ENCODE data around the gene TSSK6.
A peak's percentile ranks its signal among the peaks of the same experiment; 100 is the strongest.

The TSSK6 gene

GRCh38 chr19:19495614-19496603 is 19.4 kb downstream of the TSSK6 start:
- H3K9ac ChIP-seq (ENCODE audit: low read length in 5 of 5): no peak overlapping the region
- no peaks in the 10 kb centered on the region for H3K27me3 ChIP-seq (ENCODE audit: control insufficient read depth in 5 of 5, insufficient read depth in 4 of 5, low read length in 5 of 5)
- no peak overlapping the region for H3K27ac ChIP-seq (ENCODE audit: low read depth, low read length)
- no peak overlapping the region for H3K4me3 ChIP-seq (ENCODE audit: low read depth in 1 of 5, low read length in 5 of 5)
- H3K4me1 ChIP-seq (ENCODE audit: control insufficient read depth in 5 of 5, insufficient read depth in 5 of 5, low read length in 5 of 5): peaks cover 0 to 5% (median under 1%) of the 10 kb centered on the region in 5 donors
- H3K36me3 ChIP-seq (ENCODE audit: control insufficient read depth in 5 of 5, insufficient read depth in 5 of 5, low read length in 5 of 5): peaks cover 0 to 93% (median 82%) of the 10 kb centered on the region in 5 donors
- H3K9me3 ChIP-seq (ENCODE audit: control insufficient read depth in 5 of 5, low read length in 5 of 5): no peaks in the 10 kb centered on the region

GRCh38 chr19:19493841-19494546 is 21.4 kb downstream of the TSSK6 start:
- H3K36me3 ChIP-seq (ENCODE audit: control insufficient read depth in 5 of 5, insufficient read depth in 5 of 5, low read length in 5 of 5): peaks cover 0 to 76% (median 63%) of the 10 kb centered on the region in 5 donors
- no peaks in the 10 kb centered on the region for H3K27me3 ChIP-seq (ENCODE audit: control insufficient read depth in 5 of 5, insufficient read depth in 4 of 5, low read length in 5 of 5)
- peak overlapping the region in 1 of 5 donors; percentile 2 for H3K9ac ChIP-seq (ENCODE audit: low read length in 5 of 5)

DNA sequence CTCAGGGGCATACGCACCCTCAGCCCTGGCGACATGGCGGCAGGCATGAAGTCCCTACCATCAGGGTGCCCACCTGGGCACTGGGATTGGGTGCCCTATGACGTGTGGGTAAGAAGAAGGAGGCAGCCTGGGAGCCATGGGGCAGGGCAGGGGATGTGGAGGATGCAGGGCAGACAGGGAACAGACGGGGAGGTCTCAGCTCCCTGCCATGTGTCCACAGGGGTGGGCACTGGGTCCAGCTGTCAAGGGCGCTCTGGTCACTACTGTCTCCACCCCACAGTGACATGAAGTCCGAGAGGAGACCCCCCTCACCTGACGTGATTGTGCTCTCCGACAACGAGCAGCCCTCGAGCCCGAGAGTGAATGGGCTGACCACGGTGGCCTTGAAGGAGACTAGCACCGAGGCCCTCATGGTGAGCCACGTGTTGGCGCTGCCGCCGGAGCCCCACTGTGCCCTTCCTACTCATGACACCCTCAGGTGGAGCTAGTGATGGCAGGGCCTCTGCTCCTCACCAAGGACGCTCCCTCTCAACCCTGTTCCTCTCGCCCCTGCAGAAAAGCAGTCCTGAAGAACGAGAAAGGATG is 23.2 kb downstream of the TSSK6 start:
- Histone ChIP-seq H3K9me3 (ENCODE audit: control insufficient read depth in 5 of 5, low read length in 5 of 5) (no peaks in the 10 kb centered on the region), H3K9ac (ENCODE audit: low read length in 5 of 5) (no peak overlapping the region), H3K36me3 (ENCODE audit: control insufficient read depth in 5 of 5, insufficient read depth in 5 of 5, low read length in 5 of 5) (peaks cover 0 to 59% (median 45%) of the 10 kb centered on the region in 5 donors), H3K4me1 (ENCODE audit: control insufficient read depth in 5 of 5, insufficient read depth in 5 of 5, low read length in 5 of 5) (peaks cover 15 to 35% (median 31%) of the 10 kb centered on the region in 5 donors), H3K27me3 (ENCODE audit: control insufficient read depth in 5 of 5, insufficient read depth in 4 of 5, low read length in 5 of 5) (no peaks in the 10 kb centered on the region), H3K27ac (ENCODE audit: low read depth, low read length) (no peak overlapping the region), H3K4me3 (ENCODE audit: low read depth in 1 of 5, low read length in 5 of 5) (no peak overlapping the region)

More at GRCh38 chr19:19493841-19494546, 21.4 kb downstream of the TSSK6 start:
- no peaks in the 10 kb centered on the region for H3K9me3 ChIP-seq (ENCODE audit: control insufficient read depth in 5 of 5, low read length in 5 of 5)
- no peak overlapping the region for H3K27ac ChIP-seq (ENCODE audit: low read depth, low read length)
- no peak overlapping the region for H3K4me3 ChIP-seq (ENCODE audit: low read depth in 1 of 5, low read length in 5 of 5)
- peaks cover 10 to 22% (median 17%) of the 10 kb centered on the region in 5 donors for H3K4me1 ChIP-seq (ENCODE audit: control insufficient read depth in 5 of 5, insufficient read depth in 5 of 5, low read length in 5 of 5)

GRCh38 chr19:19491321-19492025 is 23.9 kb downstream of the TSSK6 start:
- H3K36me3 ChIP-seq (ENCODE audit: control insufficient read depth in 5 of 5, insufficient read depth in 5 of 5, low read length in 5 of 5): peaks cover 0 to 59% (median 41%) of the 10 kb centered on the region in 5 donors
- no peaks in the 10 kb centered on the region for H3K27me3 ChIP-seq (ENCODE audit: control insufficient read depth in 5 of 5, insufficient read depth in 4 of 5, low read length in 5 of 5)
- no peak overlapping the region for H3K9ac ChIP-seq (ENCODE audit: low read length in 5 of 5)
- H3K9me3 ChIP-seq (ENCODE audit: control insufficient read depth in 5 of 5, low read length in 5 of 5): no peaks in the 10 kb centered on the region
- H3K27ac ChIP-seq (ENCODE audit: low read depth, low read length): no peak overlapping the region
- H3K4me1 ChIP-seq (ENCODE audit: control insufficient read depth in 5 of 5, insufficient read depth in 5 of 5, low read length in 5 of 5): peaks cover 15 to 35% (median 31%) of the 10 kb centered on the region in 5 donors
- H3K4me3 ChIP-seq (ENCODE audit: low read depth in 1 of 5, low read length in 5 of 5): no peak overlapping the region

DNA sequence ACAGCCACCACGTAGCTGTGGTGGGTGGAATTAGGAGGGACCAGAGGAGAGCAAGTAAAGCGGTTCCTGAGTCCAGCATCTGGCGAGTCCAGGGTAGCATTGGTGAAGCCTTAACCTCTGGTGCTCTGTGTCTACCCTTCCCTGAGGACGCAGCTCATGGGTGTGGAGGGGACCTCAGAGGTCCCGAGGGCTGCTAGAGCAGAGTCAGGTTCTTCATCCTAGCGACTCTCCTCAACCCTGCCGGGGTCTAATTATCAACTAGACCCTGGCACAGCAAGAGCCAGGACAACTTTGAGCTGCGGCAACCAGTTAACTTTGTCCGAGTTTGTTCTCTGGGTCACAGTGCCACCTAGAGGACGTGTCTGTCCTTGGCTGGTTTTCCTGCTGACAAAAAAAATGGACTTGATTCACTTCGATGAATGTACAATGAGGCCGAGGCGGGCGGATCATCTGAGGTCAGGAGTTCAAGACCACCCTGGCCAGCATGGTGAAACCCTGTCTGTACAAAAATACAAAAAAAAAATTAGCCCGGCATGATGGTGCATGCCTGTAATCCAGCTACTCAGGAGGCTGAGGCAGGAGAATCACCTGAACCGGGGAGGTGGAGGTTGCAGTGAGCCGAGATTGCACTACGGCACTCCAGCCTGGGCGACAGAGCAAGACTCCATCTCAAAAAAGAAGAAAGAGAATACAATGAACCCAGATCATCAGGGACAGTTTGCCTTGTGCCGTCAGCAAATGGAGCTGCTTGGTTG is 25.0 kb downstream of the TSSK6 start:
- H3K9me3 ChIP-seq (ENCODE audit: control insufficient read depth in 5 of 5, low read length in 5 of 5): no peaks in the 10 kb centered on the region
- H3K4me3 ChIP-seq (ENCODE audit: low read depth in 1 of 5, low read length in 5 of 5): peak overlapping the region in 3 of 5 donors; percentile 25 to 45 (median 28)
- H3K9ac ChIP-seq (ENCODE audit: low read length in 5 of 5): peak overlapping the region in 3 of 5 donors; percentile 12 to 36 (median 14)
- peaks cover 15 to 39% (median 36%) of the 10 kb centered on the region in 5 donors for H3K4me1 ChIP-seq (ENCODE audit: control insufficient read depth in 5 of 5, insufficient read depth in 5 of 5, low read length in 5 of 5)
- no peaks in the 10 kb centered on the region for H3K27me3 ChIP-seq (ENCODE audit: control insufficient read depth in 5 of 5, insufficient read depth in 4 of 5, low read length in 5 of 5)
- peaks cover 0 to 54% (median 31%) of the 10 kb centered on the region in 5 donors for H3K36me3 ChIP-seq (ENCODE audit: control insufficient read depth in 5 of 5, insufficient read depth in 5 of 5, low read length in 5 of 5)
- H3K27ac ChIP-seq (ENCODE audit: low read depth, low read length): peak overlapping the region; percentile 94

DNA sequence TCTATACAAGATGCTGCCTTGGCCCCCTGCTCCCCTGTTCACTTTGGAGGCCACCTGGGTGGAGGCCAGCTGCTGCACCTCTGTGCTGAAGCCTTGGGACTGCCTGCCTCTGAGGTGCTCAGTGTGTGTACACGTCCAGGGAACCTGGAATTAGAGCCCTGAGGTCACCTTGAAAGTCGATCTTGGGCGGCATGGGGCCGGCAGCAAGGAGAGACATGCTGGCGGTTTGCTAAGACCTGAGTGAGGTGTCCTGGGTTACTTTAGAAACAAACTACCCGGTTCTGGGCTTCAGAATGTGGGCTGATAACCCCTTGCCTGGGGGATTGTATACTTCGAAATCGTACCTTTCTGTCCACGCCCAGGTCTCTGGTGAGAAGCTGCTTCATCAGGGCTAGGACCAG is 25.5 kb downstream of the TSSK6 start:
- H3K27me3 ChIP-seq (ENCODE audit: control insufficient read depth in 5 of 5, insufficient read depth in 4 of 5, low read length in 5 of 5): no peaks in the 10 kb centered on the region
- H3K9ac ChIP-seq (ENCODE audit: low read length in 5 of 5): peak overlapping the region; percentile 12 to 36 (median 26)
- peaks cover 0 to 50% (median 30%) of the 10 kb centered on the region in 5 donors for H3K36me3 ChIP-seq (ENCODE audit: control insufficient read depth in 5 of 5, insufficient read depth in 5 of 5, low read length in 5 of 5)
- H3K4me1 ChIP-seq (ENCODE audit: control insufficient read depth in 5 of 5, insufficient read depth in 5 of 5, low read length in 5 of 5): peaks cover 16 to 45% (median 42%) of the 10 kb centered on the region in 5 donors
- H3K9me3 ChIP-seq (ENCODE audit: control insufficient read depth in 5 of 5, low read length in 5 of 5): no peaks in the 10 kb centered on the region
- peak overlapping the region; percentile 94 for H3K27ac ChIP-seq (ENCODE audit: low read depth, low read length)
- H3K4me3 ChIP-seq (ENCODE audit: low read depth in 1 of 5, low read length in 5 of 5): peak overlapping the region in 4 of 5 donors; percentile 25 to 56 (median 49)

- peaks cover 0 to 43% (median 23%) of the 10 kb centered on the region in 5 donors for H3K36me3 ChIP-seq (ENCODE audit: control insufficient read depth in 5 of 5, insufficient read depth in 5 of 5, low read length in 5 of 5)
- peak overlapping the region in 4 of 5 donors; percentile 38 to 71 (median 58) for H3K9ac ChIP-seq (ENCODE audit: low read length in 5 of 5)
- H3K4me3 ChIP-seq (ENCODE audit: low read depth in 1 of 5, low read length in 5 of 5): peak overlapping the region; percentile 31 to 56 (median 53)
- peak overlapping the region; percentile 94 for H3K27ac ChIP-seq (ENCODE audit: low read depth, low read length)
- no peaks in the 10 kb centered on the region for H3K27me3 ChIP-seq (ENCODE audit: control insufficient read depth in 5 of 5, insufficient read depth in 4 of 5, low read length in 5 of 5)
- peaks cover 17 to 47% (median 43%) of the 10 kb centered on the region in 5 donors for H3K4me1 ChIP-seq (ENCODE audit: control insufficient read depth in 5 of 5, insufficient read depth in 5 of 5, low read length in 5 of 5)
- no peaks in the 10 kb centered on the region for H3K9me3 ChIP-seq (ENCODE audit: control insufficient read depth in 5 of 5, low read length in 5 of 5)
Measured at GRCh38 chr19:19488875-19489690, 26.3 kb downstream of the TSSK6 start.
